Keratinocyte (primary cell): ENCODE results near the gene TCP11L1. TPM values are rescaled to one million over a fixed set of nuclear protein-coding genes. Genes with fewer than 3 reads are reported as not detected.

Experiments
- DNase-seq: peaks from one replicate; pipeline ENCODE4 v3.0.0-alpha.2; 2011; ENCODE audit warnings: low read depth, missing footprints, low spot score
- FAIRE-seq: peaks from 2 replicates; lab custom pipeline; 2011; peaks lifted over from hg19 to GRCh38; lab: Jason Lieb, UNC
- H2AFZ ChIP-seq: 2 replicates; pipeline ENCODE4 v1.6.0; 2012; ENCODE audit warnings: low read length, control low read depth, inconsistent platforms; ENCODE audit not compliant: control insufficient read depth
- H3K27ac ChIP-seq: 2 replicates; pipeline ENCODE4 v1.5.1; 2011; ENCODE audit warnings: low read length; ENCODE audit not compliant: control insufficient read depth, insufficient read depth
- H3K27me3 ChIP-seq: 3 replicates; pipeline ENCODE4 v1.6.0; 2011; ENCODE audit warnings: low read length; ENCODE audit not compliant: control insufficient read depth, insufficient read depth; ENCODE audit errors: extremely low read depth
- H3K36me3 ChIP-seq, 2 experiments: 2 replicates in 1 of 2; 3 replicates in 1 of 2; pipeline ENCODE4 v1.5.1; 2011; ENCODE audit warnings: low read length in 2 of 2, mild to moderate bottlenecking in 1 of 2; ENCODE audit not compliant: control insufficient read depth in 2 of 2, insufficient read depth in 2 of 2; ENCODE audit errors: extremely low read depth in 1 of 2
- H3K4me1 ChIP-seq: 3 replicates; pipeline ENCODE4 v1.5.1; 2011; ENCODE audit warnings: low read length; ENCODE audit not compliant: control insufficient read depth, insufficient read depth; ENCODE audit errors: extremely low read depth
- H3K4me2 ChIP-seq: 3 replicates; pipeline ENCODE4 v1.6.0; 2011; ENCODE audit warnings: low read depth, low read length; ENCODE audit not compliant: control insufficient read depth, insufficient read depth; ENCODE audit errors: extremely low read depth
- H3K4me3 ChIP-seq, 3 experiments: fragments of 200-600 bp in 1 of 3; sonication (generic) in 1 of 3; 2 replicates in 2 of 3; 3 replicates in 1 of 3; pipeline ENCODE4 v1.5.1; 2011 to 2016; ENCODE audit warnings: low read length in 3 of 3, mild to moderate bottlenecking in 3 of 3, control low read depth in 2 of 3, inconsistent platforms in 1 of 3, low read depth in 1 of 3, mixed read lengths in 1 of 3, mixed run types in 1 of 3, moderate library complexity in 1 of 3; ENCODE audit not compliant: control insufficient read depth in 2 of 3, insufficient read depth in 2 of 3; ENCODE audit errors: extremely low read depth in 1 of 3
- H3K79me2 ChIP-seq: 2 replicates; pipeline ENCODE4 v1.6.0; 2012; ENCODE audit warnings: low read length; ENCODE audit not compliant: control insufficient read depth, insufficient read depth
- H3K9ac ChIP-seq: 3 replicates; pipeline ENCODE4 v1.6.0; 2011; ENCODE audit warnings: low read length; ENCODE audit not compliant: control insufficient read depth, insufficient read depth; ENCODE audit errors: extremely low read depth
- H3K9me1 ChIP-seq: 3 replicates; pipeline ENCODE4 v1.6.0; 2011; ENCODE audit warnings: low read length; ENCODE audit not compliant: control insufficient read depth, insufficient read depth; ENCODE audit errors: extremely low read depth
- H3K9me3 ChIP-seq: 2 replicates; pipeline ENCODE4 v1.5.1; 2012; ENCODE audit warnings: low read depth, low read length; ENCODE audit not compliant: control insufficient read depth
- H4K20me1 ChIP-seq: 3 replicates; pipeline ENCODE4 v1.6.0; 2011; ENCODE audit warnings: low read length; ENCODE audit not compliant: control insufficient read depth, insufficient read depth; ENCODE audit errors: extremely low read depth
- EZH2 ChIP-seq: IDR thresholded peaks from one replicate; pipeline ENCODE4 v1.6.1; 2012; ENCODE audit warnings: inconsistent platforms, mild to moderate bottlenecking, low read length, moderate library complexity
- dilution Hi-C: fragments of 300-500 bp; cut with MboI; formaldehyde crosslinking; loops from one replicate; pipeline ENCODE4 v1.7.0; 2020; ENCODE audit warnings: low sequenced_read_pairs; ENCODE audit not compliant: extremely low pct_ligation_motif_present
- polyA plus RNA-seq, 5 experiments: library from polyadenylated mRNA; depleted of rRNA in 3 of 5; stranded (reverse) in 3 of 5; stranded (forward) in 1 of 5; unstranded in 1 of 5; fragments of >200 nt; gene quantifications; 1 replicate in 1 of 5; 2 replicates in 3 of 5; 3 replicates in 1 of 5; pipeline versions ENCODE4 v1.2.1 to v1.2.3, GENCODE V29; 2011 to 2012; ENCODE audit warnings: missing spikeins in 2 of 5, low read depth in 1 of 5, low replicate concordance in 1 of 5
- TF ChIP-seq, protein P1 (sequence below), 3 experiments: IDR thresholded peaks in 1 of 3; conservative IDR thresholded peaks in 1 of 3; optimal IDR thresholded peaks in 1 of 3; 2 replicates in 2 of 3; 3 replicates in 1 of 3; pipeline versions ENCODE3 to v1.5.1; 2011; ENCODE audit warnings: low read length in 3 of 3, mild to moderate bottlenecking in 3 of 3, moderate library complexity in 2 of 3, control low read depth in 1 of 3, inconsistent platforms in 1 of 3; ENCODE audit not compliant: insufficient read depth in 2 of 3; ENCODE audit errors: extremely low read depth in 1 of 3

TCP11L1 gene
- polyA plus RNA-seq, 1 donor (not counting 4 experiments of a cell fraction or from before 2014, with no cell fraction given): 22.8 TPM

DNA sequence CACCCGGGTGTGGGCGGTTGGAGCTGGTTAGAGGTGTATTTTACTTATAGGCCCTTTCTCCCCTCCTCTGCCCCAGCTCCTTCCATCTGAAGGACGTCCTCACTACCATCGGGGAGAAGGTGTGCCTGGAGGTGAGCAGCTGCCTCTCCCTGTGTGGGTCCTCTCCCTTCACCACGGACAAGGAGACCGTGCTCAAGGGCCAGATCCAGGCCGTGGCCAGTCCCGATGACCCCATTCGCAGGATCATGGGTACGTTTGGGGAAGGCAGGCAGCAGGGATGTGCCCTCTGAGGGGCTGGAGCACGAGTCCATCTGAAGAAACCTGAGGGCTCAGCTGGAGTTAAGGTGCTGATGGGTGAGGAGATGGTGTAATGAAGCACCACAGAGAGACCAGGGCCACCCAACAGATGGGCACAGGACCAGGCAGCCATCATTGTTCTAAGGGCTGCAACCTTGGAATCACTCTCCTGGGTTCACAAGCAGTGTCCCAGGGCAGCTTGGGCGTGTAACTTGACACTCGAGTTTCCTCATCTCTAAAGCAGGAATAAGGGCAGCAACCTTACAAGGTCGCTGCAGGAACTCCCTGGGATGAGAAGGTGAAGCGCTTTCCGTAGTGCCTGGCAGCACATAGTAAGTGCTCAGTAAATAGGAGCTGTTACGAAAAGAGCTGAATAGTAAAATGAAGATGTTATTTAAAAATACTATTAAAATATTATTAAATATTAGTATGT, 29.4 kb downstream of the TCP11L1 start:
- peaks cover 27 to 28% of the 10 kb centered on the region in 2 experiments for H3K36me3 ChIP-seq
- H4K20me1 ChIP-seq: no peaks in the 10 kb centered on the region
- no peak overlapping the region for H2AFZ ChIP-seq
- H3K4me2 ChIP-seq: no peak overlapping the region
- FAIRE-seq (no peak), DNase-seq (no peak)
- dilution Hi-C loops: no loop called here
- no peaks in the 10 kb centered on the region for H3K27me3 ChIP-seq
- H3K4me3 ChIP-seq: no peak overlapping the region
- no peak overlapping the region for H3K27ac ChIP-seq
- no peak overlapping the region for H3K9ac ChIP-seq
- H3K4me1 ChIP-seq: peaks cover 15% of the 10 kb centered on the region
- no peaks in the 10 kb centered on the region for H3K9me3 ChIP-seq
- H3K79me2 ChIP-seq: no peaks in the 10 kb centered on the region
- no peak for TF ChIP-seq EZH2
- TF ChIP-seq, protein P1, sequence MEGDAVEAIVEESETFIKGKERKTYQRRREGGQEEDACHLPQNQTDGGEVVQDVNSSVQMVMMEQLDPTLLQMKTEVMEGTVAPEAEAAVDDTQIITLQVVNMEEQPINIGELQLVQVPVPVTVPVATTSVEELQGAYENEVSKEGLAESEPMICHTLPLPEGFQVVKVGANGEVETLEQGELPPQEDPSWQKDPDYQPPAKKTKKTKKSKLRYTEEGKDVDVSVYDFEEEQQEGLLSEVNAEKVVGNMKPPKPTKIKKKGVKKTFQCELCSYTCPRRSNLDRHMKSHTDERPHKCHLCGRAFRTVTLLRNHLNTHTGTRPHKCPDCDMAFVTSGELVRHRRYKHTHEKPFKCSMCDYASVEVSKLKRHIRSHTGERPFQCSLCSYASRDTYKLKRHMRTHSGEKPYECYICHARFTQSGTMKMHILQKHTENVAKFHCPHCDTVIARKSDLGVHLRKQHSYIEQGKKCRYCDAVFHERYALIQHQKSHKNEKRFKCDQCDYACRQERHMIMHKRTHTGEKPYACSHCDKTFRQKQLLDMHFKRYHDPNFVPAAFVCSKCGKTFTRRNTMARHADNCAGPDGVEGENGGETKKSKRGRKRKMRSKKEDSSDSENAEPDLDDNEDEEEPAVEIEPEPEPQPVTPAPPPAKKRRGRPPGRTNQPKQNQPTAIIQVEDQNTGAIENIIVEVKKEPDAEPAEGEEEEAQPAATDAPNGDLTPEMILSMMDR (optimal IDR thresholded peaks at IDR 0.05 in 1 of 3, IDR thresholded peaks at IDR 0.05 in 1 of 3, conservative IDR thresholded peaks at IDR 0.05 in 1 of 3; ENCODE audit: extremely low read depth in 1 of 3, insufficient read depth in 2 of 3, low read length in 3 of 3): no peak
- no peaks in the 10 kb centered on the region for H3K9me1 ChIP-seq

DNA sequence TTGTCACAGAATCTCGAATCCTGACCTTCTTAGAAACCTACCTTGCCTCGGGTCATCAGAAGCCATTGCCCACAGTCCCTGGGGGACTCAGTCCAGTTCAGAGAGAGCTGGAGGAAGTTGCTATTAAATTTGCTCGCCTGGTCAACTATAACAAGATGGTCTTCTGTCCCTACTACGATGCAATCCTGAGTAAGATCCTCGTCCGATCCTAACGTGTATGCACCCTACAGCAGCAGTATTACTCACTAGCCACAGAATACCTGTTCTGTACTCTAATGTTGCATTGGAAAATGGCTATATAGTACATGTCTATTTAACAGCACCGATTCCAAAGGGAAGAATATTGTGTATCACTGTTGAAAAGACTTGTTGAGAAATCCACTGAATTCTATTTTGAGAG, 33.1 kb downstream of the TCP11L1 start:
- H3K27ac ChIP-seq: no peak overlapping the region

More for the DNA sequence above, 33.1 kb downstream of the TCP11L1 start:
- Histone ChIP-seq H3K27me3 (no peaks in the 10 kb centered on the region), H3K4me1 (no peaks in the 10 kb centered on the region), H4K20me1 (no peaks in the 10 kb centered on the region), H3K4me3 (no peak overlapping the region), H2AFZ (no peak overlapping the region), H3K9me1 (no peaks in the 10 kb centered on the region), H3K36me3 (peaks cover 33 to 37% of the 10 kb centered on the region in 2 experiments), H3K79me2 (no peaks in the 10 kb centered on the region), H3K9ac (no peak overlapping the region), H3K9me3 (no peaks in the 10 kb centered on the region), H3K4me2 (no peak overlapping the region)
- no peak for TF ChIP-seq EZH2
- TF ChIP-seq, protein P1 (optimal IDR thresholded peaks at IDR 0.05 in 1 of 3, IDR thresholded peaks at IDR 0.05 in 1 of 3, conservative IDR thresholded peaks at IDR 0.05 in 1 of 3; ENCODE audit: extremely low read depth in 1 of 3, insufficient read depth in 2 of 3, low read length in 3 of 3): no peak
- dilution Hi-C loops: no loop called here
- FAIRE-seq (no peak), DNase-seq (no peak)
